NAMALWA (cell line): ENCODE data around the gene SPOCK1.

Source experiments
- DNase-seq: peaks from one replicate; pipeline ENCODE4 v3.0.0-alpha.2; 2015; ENCODE audit warnings: low spot score

SPOCK1 gene

GRCh38 chr5:137191179-137191578 lies 307.9 kb downstream of the SPOCK1 start:
- DNase-seq: no peak

DNA sequence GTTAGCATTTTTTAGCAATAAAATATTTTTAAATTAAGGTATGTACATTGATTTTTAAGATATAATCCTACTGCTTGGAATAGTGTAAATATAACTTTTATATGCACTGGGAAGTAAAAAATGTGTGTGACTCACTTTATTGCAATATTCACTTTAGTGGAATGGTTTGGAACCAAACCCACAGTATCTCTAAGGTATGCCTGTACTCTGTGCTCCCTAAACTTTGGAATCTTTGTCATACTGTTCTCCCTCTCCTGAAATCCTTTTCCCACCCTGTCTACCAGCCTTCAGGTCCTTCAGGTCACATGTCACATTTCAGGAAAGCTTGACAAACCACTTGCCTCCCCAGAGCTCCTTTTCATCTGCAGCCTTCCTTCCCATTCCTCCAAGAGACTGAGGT lies 308.7 kb downstream of the SPOCK1 start:
- no peak for DNase-seq

DNA sequence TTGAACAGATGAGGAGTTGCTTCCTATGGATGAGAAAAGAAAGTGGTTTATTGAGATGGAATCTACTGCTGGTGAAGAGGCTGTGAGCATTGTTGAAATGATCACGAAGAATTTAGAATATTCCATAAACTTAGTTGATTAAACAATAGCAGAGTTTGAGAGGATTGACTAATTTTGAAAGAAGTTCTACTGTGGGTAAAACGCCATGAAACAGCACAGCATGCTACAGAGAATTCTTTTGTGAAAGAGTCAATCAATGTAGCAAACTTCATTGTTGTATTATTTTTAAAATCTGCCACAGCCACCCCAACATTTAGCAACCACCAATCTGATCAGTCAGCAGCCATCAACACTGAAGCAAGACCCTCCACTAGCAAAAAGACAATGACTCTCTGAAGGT lies 309.1 kb downstream of the SPOCK1 start:
- DNase-seq: no peak

- DNase-seq: no peak
Measured at GRCh38 chr5:137188566-137188965, 310.6 kb downstream of the SPOCK1 start.

GRCh38 chr5:137186759-137187461 lies 312.2 kb downstream of the SPOCK1 start:
- DNase-seq: no peak

DNA sequence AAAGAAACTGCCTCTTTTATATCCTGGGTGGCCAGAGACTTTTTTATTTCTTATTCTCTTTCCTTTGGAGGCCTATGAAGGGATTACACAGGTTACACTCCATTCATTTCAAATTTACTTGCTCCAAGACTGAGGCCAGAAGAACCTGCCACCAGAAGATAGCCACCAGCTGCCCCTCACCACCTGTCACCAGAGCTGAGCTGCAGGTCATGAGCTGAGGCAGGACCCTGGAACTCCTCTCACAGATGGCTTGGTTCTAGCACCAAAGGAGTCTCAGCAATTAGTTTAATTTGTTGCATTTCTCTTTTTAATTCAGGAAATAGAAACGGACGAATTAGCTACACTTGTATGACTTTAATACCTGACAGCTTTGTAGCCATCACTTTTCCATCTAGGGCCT lies 313.9 kb downstream of the SPOCK1 start:
- DNase-seq: no peak

- DNase-seq: no peak
Measured at GRCh38 chr5:137184734-137185133, 314.4 kb downstream of the SPOCK1 start.

GRCh38 chr5:137182576-137182975 lies 316.6 kb downstream of the SPOCK1 start:
- no peak for DNase-seq

GRCh38 chr5:137181667-137182066 lies 317.5 kb downstream of the SPOCK1 start:
- DNase-seq: no peak

GRCh38 chr5:137179203-137179602 lies 319.9 kb downstream of the SPOCK1 start:
- no peak for DNase-seq

GRCh38 chr5:137176609-137177008 lies 322.5 kb downstream of the SPOCK1 start:
- DNase-seq: no peak

DNA sequence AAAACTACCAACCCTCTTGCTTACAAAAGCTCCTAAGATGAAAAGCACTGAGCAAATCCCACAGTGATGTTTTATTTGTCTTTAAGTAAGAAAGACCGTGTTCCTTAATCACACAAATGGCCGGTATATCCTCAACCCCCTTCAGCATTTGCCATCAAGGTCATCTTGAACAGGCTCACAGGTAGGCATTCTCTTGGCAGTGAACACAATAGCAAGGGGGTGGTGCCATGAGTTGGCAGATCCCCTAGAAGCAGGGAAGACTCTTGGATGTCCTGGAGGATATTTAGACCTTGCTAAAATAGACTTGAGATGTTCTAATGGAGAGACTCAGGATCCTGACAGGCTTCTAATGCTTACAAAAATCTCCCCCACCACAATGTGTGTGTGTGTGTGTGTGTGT lies 323.0 kb downstream of the SPOCK1 start:
- DNase-seq: no peak

DNA sequence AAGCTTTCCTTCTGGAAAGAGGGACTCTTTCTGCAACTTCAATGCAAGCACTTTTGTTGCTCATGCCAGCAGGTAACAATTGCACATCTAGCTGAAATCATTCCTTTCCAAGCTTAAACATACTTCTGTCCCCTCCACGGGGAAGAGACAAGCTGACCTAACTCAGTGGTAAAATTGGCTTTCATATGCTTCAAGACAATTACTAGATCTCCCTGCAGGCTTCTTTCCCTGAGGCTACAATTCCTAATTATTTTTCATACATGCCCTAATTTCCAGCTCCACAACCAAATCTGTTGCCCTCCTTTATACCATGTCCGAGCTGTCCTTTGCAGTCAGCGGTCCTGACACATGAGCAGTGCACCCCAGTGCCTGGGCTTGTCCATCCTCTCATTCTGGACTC lies 324.9 kb downstream of the SPOCK1 start:
- DNase-seq: no peak

- DNase-seq: no peak
Measured at GRCh38 chr5:137172258-137172657, 326.9 kb downstream of the SPOCK1 start.

- DNase-seq: no peak
Measured at GRCh38 chr5:137167187-137167586, 331.9 kb downstream of the SPOCK1 start.

DNA sequence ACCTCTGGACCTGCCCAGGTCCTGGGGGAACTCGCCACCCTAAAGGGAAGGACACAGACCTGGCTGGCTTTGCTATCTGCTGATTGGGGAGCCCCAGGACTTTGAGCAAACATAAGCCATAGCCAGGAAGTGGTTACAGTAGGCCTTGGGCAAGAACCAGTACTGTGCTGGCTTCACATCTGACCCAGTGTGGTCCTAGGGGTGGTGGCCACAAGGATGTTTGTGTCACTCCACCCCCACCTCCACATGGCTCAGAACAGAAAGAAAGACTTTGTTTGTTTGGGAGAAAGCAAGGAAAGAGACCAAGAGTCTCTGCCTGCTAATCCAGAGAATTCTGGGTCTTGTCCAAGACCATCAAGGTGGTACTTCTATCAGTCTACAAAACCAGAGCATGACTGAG lies 334.2 kb downstream of the SPOCK1 start:
- DNase-seq: no peak

GRCh38 chr5:137164536-137164935 lies 334.6 kb downstream of the SPOCK1 start:
- DNase-seq: no peak

GRCh38 chr5:137158691-137159090 lies 340.4 kb downstream of the SPOCK1 start:
- no peak for DNase-seq

DNA sequence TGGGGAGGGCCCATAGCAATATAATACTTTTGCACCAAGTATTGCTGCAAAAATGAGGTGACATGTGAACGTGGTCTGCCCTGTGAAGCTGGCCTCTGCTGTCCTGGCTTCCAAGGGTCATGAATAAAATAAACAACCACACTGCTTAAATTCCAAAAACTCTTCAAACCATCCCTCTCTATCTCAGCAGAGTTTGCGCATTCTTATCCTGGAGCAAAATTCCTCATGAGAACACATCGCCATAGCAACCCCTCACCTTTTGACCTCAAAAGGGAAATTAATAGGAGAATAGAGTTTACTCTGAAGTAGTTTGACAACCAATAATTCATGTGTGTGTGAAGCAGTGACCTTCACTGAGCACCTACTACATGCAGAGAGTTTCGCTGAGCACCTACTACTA lies 342.9 kb downstream of the SPOCK1 start:
- DNase-seq: no peak

DNA sequence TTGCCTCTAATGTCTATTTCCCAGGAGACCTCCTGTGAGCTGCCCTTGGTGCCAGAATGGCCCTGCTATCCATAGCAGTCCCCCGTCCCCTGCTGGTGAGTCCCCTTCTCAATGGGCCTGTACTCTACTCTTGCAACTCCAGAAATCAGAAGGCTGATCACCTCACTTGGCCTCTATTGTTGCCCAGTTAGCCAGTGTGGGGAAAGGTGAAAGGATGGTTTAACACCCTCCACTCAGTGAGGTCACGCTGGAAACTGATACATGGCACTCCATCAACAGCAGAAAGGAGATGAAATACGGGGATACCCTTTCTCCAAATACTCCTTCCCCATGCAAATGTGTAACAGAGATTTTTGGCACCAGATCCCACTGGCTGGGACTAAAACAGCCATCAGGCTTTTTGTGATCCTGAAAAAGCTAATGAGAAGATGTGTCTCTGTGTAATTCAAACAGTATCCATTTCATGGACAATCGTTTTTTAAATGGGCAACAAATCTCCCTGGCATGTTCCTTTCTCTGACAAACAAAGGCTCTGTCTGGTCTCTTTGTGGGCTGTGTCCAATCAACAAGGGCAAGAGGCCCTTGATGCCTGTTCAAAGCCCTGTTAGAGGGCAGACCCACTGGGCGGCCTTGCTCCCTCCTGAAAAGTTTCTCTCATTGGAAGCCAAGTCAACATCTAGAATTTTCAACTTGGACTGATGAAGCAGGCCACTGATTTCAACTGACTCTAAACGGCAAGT lies 343.7 kb downstream of the SPOCK1 start:
- DNase-seq: no peak

DNA sequence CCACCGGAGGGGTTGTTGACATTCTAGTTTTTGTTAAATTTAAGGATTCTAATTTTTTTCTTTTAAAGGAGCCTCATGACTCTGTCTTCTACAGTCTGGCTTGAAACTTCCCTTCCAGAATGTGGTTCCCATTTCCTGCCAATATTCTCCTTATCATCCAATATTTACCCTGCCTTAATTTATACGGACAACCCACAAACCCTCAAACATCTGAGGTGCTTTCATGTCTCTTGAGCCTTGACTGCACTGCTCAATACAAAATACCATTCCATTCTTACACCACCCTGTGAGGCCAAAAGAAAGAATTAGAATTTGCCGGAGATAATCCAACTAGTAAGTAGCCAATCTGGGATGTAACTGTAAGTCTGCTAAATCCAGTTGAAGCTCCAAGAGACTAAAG lies 346.5 kb downstream of the SPOCK1 start:
- DNase-seq: no peak

GRCh38 chr5:137148655-137149054 lies 350.5 kb downstream of the SPOCK1 start:
- no peak for DNase-seq

- DNase-seq: peak; percentile 4
Measured at GRCh38 chr5:137148159-137148558, 351.0 kb downstream of the SPOCK1 start.

- no peak for DNase-seq
Measured at GRCh38 chr5:137147346-137147745, 351.8 kb downstream of the SPOCK1 start.
